Activated T-helper 1 cell treated with anti-CD3 and anti-CD28 coated beads, Interleukin-2, amount 50 U/mL, for 16 hours (primary cell): ENCODE results near the gene ARHGEF4.

Experiments
- DNase-seq, 2 donors: peaks; one replicate each; pipeline ENCODE4 v3.0.0-alpha.2; 2020; ENCODE audit warnings: low read depth in 1 of 2, low spot score in 1 of 2

Gene ARHGEF4

GRCh38 chr2:130850788-130851623 is 14.3 kb downstream of the ARHGEF4 start:
- DNase-seq: no peak

- no peak for DNase-seq
Measured at GRCh38 chr2:130851624-130852382, 15.1 kb downstream of the ARHGEF4 start.

- no peak for DNase-seq
Measured at GRCh38 chr2:130852521-130853115, 15.9 kb downstream of the ARHGEF4 start.

GRCh38 chr2:130853391-130853790 is 16.7 kb downstream of the ARHGEF4 start:
- no peak for DNase-seq

GRCh38 chr2:130854301-130854700 is 17.6 kb downstream of the ARHGEF4 start:
- DNase-seq: no peak

- DNase-seq: no peak
Measured at GRCh38 chr2:130864830-130865800, 28.4 kb downstream of the ARHGEF4 start.

GRCh38 chr2:130869441-130870160 is 32.9 kb downstream of the ARHGEF4 start:
- DNase-seq: no peak

GRCh38 chr2:130870161-130870485 is 33.4 kb downstream of the ARHGEF4 start:
- DNase-seq: no peak

GRCh38 chr2:130870779-130871178 is 34.1 kb downstream of the ARHGEF4 start:
- DNase-seq: no peak

GRCh38 chr2:130871843-130872740 is 35.4 kb downstream of the ARHGEF4 start:
- DNase-seq: no peak

GRCh38 chr2:130872741-130873125 is 36.0 kb downstream of the ARHGEF4 start:
- DNase-seq: no peak

- DNase-seq: peak; percentile 42 to 54
Measured at GRCh38 chr2:130873700-130874346, 37.1 kb downstream of the ARHGEF4 start.

- no peak for DNase-seq
Measured at GRCh38 chr2:130874512-130874911, 37.8 kb downstream of the ARHGEF4 start.

- no peak for DNase-seq
Measured at GRCh38 chr2:130875935-130876334, 39.2 kb downstream of the ARHGEF4 start.

GRCh38 chr2:130877258-130877657 is 40.5 kb downstream of the ARHGEF4 start:
- DNase-seq: no peak

- no peak for DNase-seq
Measured at GRCh38 chr2:130878316-130878715, 41.6 kb downstream of the ARHGEF4 start.

- DNase-seq: no peak
Measured at GRCh38 chr2:130878933-130879332, 42.2 kb downstream of the ARHGEF4 start.

GRCh38 chr2:130882111-130882690 is 45.5 kb downstream of the ARHGEF4 start:
- DNase-seq: no peak
